ENCODE results near the gene FOXD4L4. TPM values are rescaled to one million over a fixed set of nuclear protein-coding genes. Genes with fewer than 3 reads are reported as not detected.
"Not testable (repeated sequence)": the region's sequence is repeated elsewhere in the genome, so short reads cannot be mapped to it uniquely, and the experiment has no call there.

Gene FOXD4L4
- under 1 TPM in 1 of 2 donors, not detected in 1; 0.33 TPM for total RNA-seq

- not testable (repeated sequence) for H3K27me3 Mint-ChIP-seq, H3K36me3 Mint-ChIP-seq, ATAC-seq
These were observed at the start of gene FOXD4L4 for GRCh38 chr9:65737096-65737564. Gene FOXD4L4 (plus strand): TSS chr9:65737146. CDS start chr9:65737146, 0 bp downstream.

GRCh38 chr9:65703550-65703949, 33.4 kb upstream of the FOXD4L4 start:
- not testable (repeated sequence) for H3K9me3 Mint-ChIP-seq; H3K27me3 Mint-ChIP-seq; H3K4me3 Mint-ChIP-seq; ATAC-seq; H3K36me3 Mint-ChIP-seq; H3K4me1 Mint-ChIP-seq (ENCODE audit: low read depth in 2 of 2); H3K27ac Mint-ChIP-seq; DNase-seq (ENCODE audit: low spot score)

More at GRCh38 chr9:65737096-65737564, at the start of gene FOXD4L4:
- DNase-seq (ENCODE audit: low spot score), result peak; percentile 39
- not testable (repeated sequence) for H3K4me3 Mint-ChIP-seq; H3K4me1 Mint-ChIP-seq (ENCODE audit: low read depth in 2 of 2); H3K27ac Mint-ChIP-seq; H3K9me3 Mint-ChIP-seq

- H3K27me3 Mint-ChIP-seq; H3K27ac Mint-ChIP-seq; H3K9me3 Mint-ChIP-seq; H3K4me3 Mint-ChIP-seq; ATAC-seq; H3K4me1 Mint-ChIP-seq (ENCODE audit: low read depth in 2 of 2); H3K36me3 Mint-ChIP-seq; DNase-seq (ENCODE audit: low spot score): not testable (repeated sequence)
These were observed 22.5 kb upstream of the FOXD4L4 start for GRCh38 chr9:65714445-65714844.

- H3K9me3 Mint-ChIP-seq; H3K27ac Mint-ChIP-seq; H3K27me3 Mint-ChIP-seq; H3K4me3 Mint-ChIP-seq; H3K36me3 Mint-ChIP-seq; DNase-seq (ENCODE audit: low spot score); ATAC-seq; H3K4me1 Mint-ChIP-seq (ENCODE audit: low read depth in 2 of 2): not testable (repeated sequence)
These were observed 1.2 kb downstream of the FOXD4L4 start for GRCh38 chr9:65738133-65738532.

Other genes with a start within 250 kb of the FOXD4L4 start
- 10 to 100 TPM; 34.1 to 81.9 TPM for gene ZNG1E, start 61.2 kb upstream of the FOXD4L4 start, total RNA-seq

All from natural killer cell treated with Interleukin-12 subunit alpha and Interleukin-12 subunit beta and Interleukin-15 and Interleukin-18, amount 100 ng/mL, for 72 hours (primary cell).